ENCODE measurements around the gene ZFR2.

- TF ChIP-seq CREB1 (IDR thresholded peaks at IDR 0.05; ENCODE audit: low read depth) (no peak), CTCF (IDR thresholded peaks at IDR 0.05 in 2 of 3, conservative IDR thresholded peaks at IDR 0.05 in 1 of 3; ENCODE audit: control insufficient read depth in 2 of 3, extremely low read depth in 1 of 3, insufficient read depth in 1 of 3, low read depth in 3 of 3, low read length in 3 of 3) (no peak), SP1 (IDR thresholded peaks at IDR 0.05; ENCODE audit: low read depth, low read length) (no peak), CHD2 (IDR thresholded peaks at IDR 0.05; ENCODE audit: borderline replicate concordance, low read depth, low read length) (no peak), TAF1 (IDR thresholded peaks at IDR 0.05; ENCODE audit: borderline replicate concordance, low read depth, low read length) (no peak), ATF2 (IDR thresholded peaks at IDR 0.05; ENCODE audit: low read length) (no peak), CEBPZ (IDR thresholded peaks at IDR 0.05; ENCODE audit: low read depth, low read length) (no peak)
These were observed 45.5 kb downstream of the ZFR2 start for GRCh38 chr19:3823350-3823713.
